GM23338 (cell line): ENCODE data around the gene ST8SIA2. TPM values are rescaled to one million over a fixed set of nuclear protein-coding genes. Genes with fewer than 3 reads are reported as not detected.

Experiments
- ATAC-seq: fragments of 200-7000 bp; cut with Tn5 transposase; 3 replicates; pipeline ENCODE4 v1.9.1; 2020
- DNase-seq: peaks from one replicate; pipeline ENCODE4 v3.0.0-alpha.2; 2015; ENCODE audit warnings: low spot score
- H2AFZ ChIP-seq: fragments of 200-600 bp; sonication (generic); 2 replicates; pipeline ENCODE4 v1.8.0; 2016; ENCODE audit warnings: antibody characterized with exemption, mild to moderate bottlenecking, moderate library complexity
- H3F3A ChIP-seq: fragments of 200-600 bp; sonication (generic); replicated peaks from 2 replicates; pipeline ENCODE4 v1.8.0; 2017; ENCODE audit warnings: antibody characterized with exemption, mixed run types, low read depth
- H3K27ac ChIP-seq: fragments of 200-600 bp; sonication (generic); 2 replicates; pipeline ENCODE4 v1.6.1; 2016; ENCODE audit warnings: low read depth
- H3K27me3 ChIP-seq: fragments of 200-600 bp; sonication (generic); 2 replicates; pipeline ENCODE4 v1.8.0; 2016; ENCODE audit warnings: mild to moderate bottlenecking, mixed run types, moderate library complexity; ENCODE audit not compliant: insufficient read depth
- H3K36me3 ChIP-seq: fragments of 200-600 bp; sonication (generic); 2 replicates; pipeline ENCODE4 v1.8.0; 2016; ENCODE audit warnings: mild to moderate bottlenecking; ENCODE audit not compliant: insufficient read depth
- H3K4me1 ChIP-seq: fragments of 200-600 bp; sonication (generic); 2 replicates; pipeline ENCODE4 v1.8.0; 2016; ENCODE audit warnings: mild to moderate bottlenecking, moderate library complexity; ENCODE audit not compliant: insufficient read depth
- H3K4me2 ChIP-seq: fragments of 200-600 bp; sonication (generic); 2 replicates; pipeline ENCODE4 v1.7.1; 2017; ENCODE audit warnings: mixed run types
- H3K4me3 ChIP-seq: fragments of 200-600 bp; sonication (generic); 2 replicates; pipeline ENCODE4 v1.6.1; 2016; ENCODE audit warnings: mixed run types
- H3K79me2 ChIP-seq: fragments of 200-600 bp; sonication (generic); replicated peaks from 2 replicates; pipeline ENCODE4 v1.8.0; 2017; ENCODE audit warnings: mild to moderate bottlenecking; ENCODE audit not compliant: insufficient read depth
- H3K9me2 ChIP-seq: fragments of 200-600 bp; sonication (generic); 2 replicates; pipeline ENCODE4 v1.8.0; 2017; ENCODE audit not compliant: insufficient read depth
- H4K20me1 ChIP-seq: fragments of 200-600 bp; sonication (generic); replicated peaks from 2 replicates; pipeline ENCODE4 v1.8.0; 2017; ENCODE audit warnings: mild to moderate bottlenecking; ENCODE audit not compliant: insufficient read depth
- H3K27ac Mint-ChIP-seq: 2 replicates; pipeline ENCODE4 v1.8.0; 2020; ENCODE audit warnings: inconsistent platforms, mild to moderate bottlenecking, moderate library complexity, mixed read lengths
- H3K27me3 Mint-ChIP-seq: 3 replicates; pipeline ENCODE4 v1.8.0; 2022; ENCODE audit warnings: low read depth, mild to moderate bottlenecking, moderate library complexity, mixed read lengths, inconsistent platforms; ENCODE audit not compliant: insufficient read depth, poor library complexity
- H3K36me3 Mint-ChIP-seq: 3 replicates; pipeline ENCODE4 v1.8.0; 2021; ENCODE audit warnings: low read depth, mild to moderate bottlenecking, inconsistent platforms, moderate library complexity, mixed read lengths
- H3K4me1 Mint-ChIP-seq: 3 replicates; pipeline ENCODE4 v1.8.0; 2020; ENCODE audit warnings: mild to moderate bottlenecking, inconsistent platforms, mixed read lengths
- H3K4me3 Mint-ChIP-seq: 3 replicates; pipeline ENCODE4 v1.8.0; 2021; ENCODE audit warnings: moderate library complexity, mild to moderate bottlenecking, inconsistent platforms, mixed read lengths
- H3K9me3 Mint-ChIP-seq: 3 replicates; pipeline ENCODE4 v1.8.0; 2020; ENCODE audit warnings: moderate library complexity, mild to moderate bottlenecking, inconsistent platforms, mixed read lengths
- CREB1 ChIP-seq: fragments of 250-450 bp; sonication (Bioruptor Pico); IDR thresholded peaks from 2 replicates; pipeline ENCODE4 v1.5.0; 2020; ENCODE audit warnings: low read depth, mild to moderate bottlenecking, moderate library complexity
- CTCF ChIP-seq, 2 experiments: fragments of 200-600 bp in 1 of 2; sonication (generic) in 1 of 2; conservative IDR thresholded peaks; 2 replicates each; pipeline versions ENCODE4 v1.5.1 to v1.6.1; 2016 to 2017; ENCODE audit warnings: antibody characterized with exemption in 2 of 2, low read depth in 2 of 2, mild to moderate bottlenecking in 2 of 2, moderate library complexity in 1 of 2
- EZH2 ChIP-seq: fragments of 200-600 bp; sonication (generic); IDR thresholded peaks from one replicate; pipeline ENCODE4 v1.8.0; 2017; ENCODE audit warnings: antibody characterized with exemption, mild to moderate bottlenecking, low read depth; ENCODE audit not compliant: unreplicated experiment
- EZH2phosphoT487 ChIP-seq: fragments of 200-600 bp; sonication (generic); IDR thresholded peaks from one replicate; pipeline ENCODE4 v1.8.1; 2018; ENCODE audit warnings: antibody characterized with exemption; ENCODE audit not compliant: unreplicated experiment
- JUNB ChIP-seq: IDR thresholded peaks from one replicate; pipeline ENCODE4 v1.6.1; 2016; ENCODE audit warnings: antibody characterized with exemption; ENCODE audit not compliant: unreplicated experiment
- NANOG ChIP-seq: IDR thresholded peaks from 2 replicates; pipeline ENCODE4 v1.6.1; 2016; ENCODE audit warnings: antibody characterized with exemption, borderline replicate concordance
- POLR2AphosphoS5 ChIP-seq: IDR thresholded peaks from 2 replicates; pipeline ENCODE4 v1.6.1; 2016; ENCODE audit warnings: antibody characterized with exemption, low read depth
- STAT1 ChIP-seq: IDR thresholded peaks from one replicate; pipeline ENCODE4 v1.6.1; 2016; ENCODE audit warnings: antibody characterized with exemption; ENCODE audit not compliant: unreplicated experiment
- ZNF114 ChIP-seq: fragments of 250-450 bp; sonication (Bioruptor Pico); IDR thresholded peaks from 2 replicates; pipeline ENCODE4 v1.5.0; 2020; ENCODE audit warnings: mild to moderate bottlenecking, moderate library complexity
- ZNF331 ChIP-seq: fragments of 250-450 bp; sonication (Bioruptor Pico); IDR thresholded peaks from 2 replicates; pipeline ENCODE4 v1.5.0; 2020; ENCODE audit warnings: low read depth, mild to moderate bottlenecking, moderate library complexity
- polyA plus RNA-seq: library from polyadenylated mRNA; unstranded; fragments of >200 nt; fragmentation: Nextera tagmentation; extraction: Ambion mirVana; gene quantifications from 2 replicates; pipeline ENCODE4 v1.2.1, GENCODE V29; 2016
- total RNA-seq: library from RNA; depleted of rRNA; stranded (reverse); fragments of >200 nt; shearing (Covaris generic); gene quantifications from 2 replicates; pipeline ENCODE4 v1.2.3, GENCODE V29; 2014
- TF ChIP-seq, protein P1 (sequence below): IDR thresholded peaks from 2 replicates; pipeline ENCODE4 v1.6.1; 2016; ENCODE audit warnings: antibody characterized with exemption
- TF ChIP-seq, protein P2 (sequence below): IDR thresholded peaks from one replicate; pipeline ENCODE4 v1.6.1; 2018; ENCODE audit warnings: antibody characterized with exemption; ENCODE audit not compliant: unreplicated experiment
- TF ChIP-seq, protein P3 (sequence below): fragments of 250-450 bp; sonication (Bioruptor Pico); IDR thresholded peaks from 2 replicates; pipeline ENCODE4 v1.5.0; 2020; ENCODE audit warnings: mild to moderate bottlenecking, moderate library complexity

The ST8SIA2 gene
- total and polyA plus RNA-seq, 2 experiments from 2014 or later: 0.66 to 1.2 TPM

DNA sequence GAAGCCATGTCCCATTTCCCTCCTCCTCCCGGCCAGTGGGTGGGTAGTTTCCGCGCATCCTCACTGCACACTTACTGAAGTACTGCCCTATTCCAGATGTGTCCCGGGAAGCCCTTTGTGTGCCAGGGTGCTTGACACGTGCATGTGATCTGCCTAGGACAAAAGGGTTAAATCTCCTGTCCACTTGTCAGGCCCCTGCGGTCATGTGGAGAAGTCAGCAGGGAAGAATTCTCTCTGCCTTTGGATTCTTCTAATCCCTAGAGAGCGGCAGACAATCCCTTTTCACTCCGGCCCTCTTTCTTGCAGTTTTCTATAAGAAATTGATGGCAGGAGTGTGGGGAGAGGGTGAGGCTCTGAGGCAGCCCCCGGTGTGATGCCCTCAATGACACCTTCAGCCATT lies 19.8 kb downstream of the ST8SIA2 start:
- H3K79me2 ChIP-seq: no peaks in the 10 kb centered on the region
- H3K27ac Mint-ChIP-seq: no peak overlapping the region

More for the DNA sequence above, 19.8 kb downstream of the ST8SIA2 start:
- ATAC-seq: peak; percentile 80
- Histone ChIP-seq H3F3A (no peaks in the 10 kb centered on the region), H3K36me3 (no peaks in the 10 kb centered on the region), H3K27ac (no peak overlapping the region), H3K9me2 (no peaks in the 10 kb centered on the region), H4K20me1 (0 out of 2 replicates have a peak, but pooled peaks cover 3% of the 10 kb centered on the region), H3K27me3 (no peaks in the 10 kb centered on the region), H2AFZ (no peak overlapping the region), H3K4me1 (no peaks in the 10 kb centered on the region; the same call in 1 of the 2 replicates), H3K4me3 (no peak overlapping the region), H3K4me2 (no peak overlapping the region)
- Mint-ChIP-seq H3K36me3 (no peaks in the 10 kb centered on the region), H3K9me3 (no peaks in the 10 kb centered on the region), H3K4me3 (no peak overlapping the region), H3K4me1 (peaks cover 14% of the 10 kb centered on the region), H3K27me3 (peaks cover 7% of the 10 kb centered on the region)
- no peak for DNase-seq
- no peak for TF ChIP-seq EZH2
- TF ChIP-seq JUNB: no peak
- no peak for TF ChIP-seq EZH2phosphoT487
- TF ChIP-seq, protein P1, sequence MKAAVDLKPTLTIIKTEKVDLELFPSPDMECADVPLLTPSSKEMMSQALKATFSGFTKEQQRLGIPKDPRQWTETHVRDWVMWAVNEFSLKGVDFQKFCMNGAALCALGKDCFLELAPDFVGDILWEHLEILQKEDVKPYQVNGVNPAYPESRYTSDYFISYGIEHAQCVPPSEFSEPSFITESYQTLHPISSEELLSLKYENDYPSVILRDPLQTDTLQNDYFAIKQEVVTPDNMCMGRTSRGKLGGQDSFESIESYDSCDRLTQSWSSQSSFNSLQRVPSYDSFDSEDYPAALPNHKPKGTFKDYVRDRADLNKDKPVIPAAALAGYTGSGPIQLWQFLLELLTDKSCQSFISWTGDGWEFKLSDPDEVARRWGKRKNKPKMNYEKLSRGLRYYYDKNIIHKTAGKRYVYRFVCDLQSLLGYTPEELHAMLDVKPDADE: no peak
- no peak for TF ChIP-seq CREB1
- TF ChIP-seq STAT1: no peak
- TF ChIP-seq ZNF114 (CRISPR knock-in tag): no peak
- no peak for TF ChIP-seq ZNF331 (CRISPR knock-in tag)
- no peak for TF ChIP-seq POLR2AphosphoS5
- TF ChIP-seq, protein P2, sequence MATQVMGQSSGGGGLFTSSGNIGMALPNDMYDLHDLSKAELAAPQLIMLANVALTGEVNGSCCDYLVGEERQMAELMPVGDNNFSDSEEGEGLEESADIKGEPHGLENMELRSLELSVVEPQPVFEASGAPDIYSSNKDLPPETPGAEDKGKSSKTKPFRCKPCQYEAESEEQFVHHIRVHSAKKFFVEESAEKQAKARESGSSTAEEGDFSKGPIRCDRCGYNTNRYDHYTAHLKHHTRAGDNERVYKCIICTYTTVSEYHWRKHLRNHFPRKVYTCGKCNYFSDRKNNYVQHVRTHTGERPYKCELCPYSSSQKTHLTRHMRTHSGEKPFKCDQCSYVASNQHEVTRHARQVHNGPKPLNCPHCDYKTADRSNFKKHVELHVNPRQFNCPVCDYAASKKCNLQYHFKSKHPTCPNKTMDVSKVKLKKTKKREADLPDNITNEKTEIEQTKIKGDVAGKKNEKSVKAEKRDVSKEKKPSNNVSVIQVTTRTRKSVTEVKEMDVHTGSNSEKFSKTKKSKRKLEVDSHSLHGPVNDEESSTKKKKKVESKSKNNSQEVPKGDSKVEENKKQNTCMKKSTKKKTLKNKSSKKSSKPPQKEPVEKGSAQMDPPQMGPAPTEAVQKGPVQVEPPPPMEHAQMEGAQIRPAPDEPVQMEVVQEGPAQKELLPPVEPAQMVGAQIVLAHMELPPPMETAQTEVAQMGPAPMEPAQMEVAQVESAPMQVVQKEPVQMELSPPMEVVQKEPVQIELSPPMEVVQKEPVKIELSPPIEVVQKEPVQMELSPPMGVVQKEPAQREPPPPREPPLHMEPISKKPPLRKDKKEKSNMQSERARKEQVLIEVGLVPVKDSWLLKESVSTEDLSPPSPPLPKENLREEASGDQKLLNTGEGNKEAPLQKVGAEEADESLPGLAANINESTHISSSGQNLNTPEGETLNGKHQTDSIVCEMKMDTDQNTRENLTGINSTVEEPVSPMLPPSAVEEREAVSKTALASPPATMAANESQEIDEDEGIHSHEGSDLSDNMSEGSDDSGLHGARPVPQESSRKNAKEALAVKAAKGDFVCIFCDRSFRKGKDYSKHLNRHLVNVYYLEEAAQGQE: no peak
- TF ChIP-seq CTCF (conservative IDR thresholded peaks at IDR 0.05; ENCODE audit: low read depth in 2 of 2): no peak
- TF ChIP-seq NANOG: no peak
- TF ChIP-seq, protein P3, sequence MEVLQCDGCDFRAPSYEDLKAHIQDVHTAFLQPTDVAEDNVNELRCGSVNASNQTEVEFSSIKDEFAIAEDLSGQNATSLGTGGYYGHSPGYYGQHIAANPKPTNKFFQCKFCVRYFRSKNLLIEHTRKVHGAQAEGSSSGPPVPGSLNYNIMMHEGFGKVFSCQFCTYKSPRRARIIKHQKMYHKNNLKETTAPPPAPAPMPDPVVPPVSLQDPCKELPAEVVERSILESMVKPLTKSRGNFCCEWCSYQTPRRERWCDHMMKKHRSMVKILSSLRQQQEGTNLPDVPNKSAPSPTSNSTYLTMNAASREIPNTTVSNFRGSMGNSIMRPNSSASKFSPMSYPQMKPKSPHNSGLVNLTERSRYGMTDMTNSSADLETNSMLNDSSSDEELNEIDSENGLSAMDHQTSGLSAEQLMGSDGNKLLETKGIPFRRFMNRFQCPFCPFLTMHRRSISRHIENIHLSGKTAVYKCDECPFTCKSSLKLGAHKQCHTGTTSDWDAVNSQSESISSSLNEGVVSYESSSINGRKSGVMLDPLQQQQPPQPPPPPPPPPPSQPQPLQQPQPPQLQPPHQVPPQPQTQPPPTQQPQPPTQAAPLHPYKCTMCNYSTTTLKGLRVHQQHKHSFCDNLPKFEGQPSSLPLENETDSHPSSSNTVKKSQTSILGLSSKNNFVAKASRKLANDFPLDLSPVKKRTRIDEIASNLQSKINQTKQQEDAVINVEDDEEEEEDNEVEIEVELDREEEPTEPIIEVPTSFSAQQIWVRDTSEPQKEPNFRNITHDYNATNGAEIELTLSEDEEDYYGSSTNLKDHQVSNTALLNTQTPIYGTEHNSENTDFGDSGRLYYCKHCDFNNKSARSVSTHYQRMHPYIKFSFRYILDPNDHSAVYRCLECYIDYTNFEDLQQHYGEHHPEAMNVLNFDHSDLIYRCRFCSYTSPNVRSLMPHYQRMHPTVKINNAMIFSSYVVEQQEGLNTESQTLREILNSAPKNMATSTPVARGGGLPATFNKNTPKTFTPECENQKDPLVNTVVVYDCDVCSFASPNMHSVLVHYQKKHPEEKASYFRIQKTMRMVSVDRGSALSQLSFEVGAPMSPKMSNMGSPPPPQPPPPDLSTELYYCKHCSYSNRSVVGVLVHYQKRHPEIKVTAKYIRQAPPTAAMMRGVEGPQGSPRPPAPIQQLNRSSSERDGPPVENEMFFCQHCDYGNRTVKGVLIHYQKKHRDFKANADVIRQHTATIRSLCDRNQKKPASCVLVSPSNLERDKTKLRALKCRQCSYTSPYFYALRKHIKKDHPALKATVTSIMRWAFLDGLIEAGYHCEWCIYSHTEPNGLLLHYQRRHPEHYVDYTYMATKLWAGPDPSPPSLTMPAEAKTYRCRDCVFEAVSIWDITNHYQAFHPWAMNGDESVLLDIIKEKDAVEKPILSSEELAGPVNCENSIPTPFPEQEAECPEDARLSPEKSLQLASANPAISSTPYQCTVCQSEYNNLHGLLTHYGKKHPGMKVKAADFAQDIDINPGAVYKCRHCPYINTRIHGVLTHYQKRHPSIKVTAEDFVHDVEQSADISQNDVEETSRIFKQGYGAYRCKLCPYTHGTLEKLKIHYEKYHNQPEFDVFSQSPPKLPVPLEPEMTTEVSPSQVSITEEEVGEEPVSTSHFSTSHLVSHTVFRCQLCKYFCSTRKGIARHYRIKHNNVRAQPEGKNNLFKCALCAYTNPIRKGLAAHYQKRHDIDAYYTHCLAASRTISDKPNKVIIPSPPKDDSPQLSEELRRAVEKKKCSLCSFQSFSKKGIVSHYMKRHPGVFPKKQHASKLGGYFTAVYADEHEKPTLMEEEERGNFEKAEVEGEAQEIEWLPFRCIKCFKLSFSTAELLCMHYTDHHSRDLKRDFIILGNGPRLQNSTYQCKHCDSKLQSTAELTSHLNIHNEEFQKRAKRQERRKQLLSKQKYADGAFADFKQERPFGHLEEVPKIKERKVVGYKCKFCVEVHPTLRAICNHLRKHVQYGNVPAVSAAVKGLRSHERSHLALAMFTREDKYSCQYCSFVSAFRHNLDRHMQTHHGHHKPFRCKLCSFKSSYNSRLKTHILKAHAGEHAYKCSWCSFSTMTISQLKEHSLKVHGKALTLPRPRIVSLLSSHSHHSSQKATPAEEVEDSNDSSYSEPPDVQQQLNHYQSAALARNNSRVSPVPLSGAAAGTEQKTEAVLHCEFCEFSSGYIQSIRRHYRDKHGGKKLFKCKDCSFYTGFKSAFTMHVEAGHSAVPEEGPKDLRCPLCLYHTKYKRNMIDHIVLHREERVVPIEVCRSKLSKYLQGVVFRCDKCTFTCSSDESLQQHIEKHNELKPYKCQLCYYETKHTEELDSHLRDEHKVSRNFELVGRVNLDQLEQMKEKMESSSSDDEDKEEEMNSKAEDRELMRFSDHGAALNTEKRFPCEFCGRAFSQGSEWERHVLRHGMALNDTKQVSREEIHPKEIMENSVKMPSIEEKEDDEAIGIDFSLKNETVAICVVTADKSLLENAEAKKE (CRISPR knock-in tag): no peak
